Endodermal cell (in vitro differentiated cells): ENCODE data around the gene IGFN1. TPM values are rescaled to one million over a fixed set of nuclear protein-coding genes. Genes with fewer than 3 reads are reported as not detected.
"Not testable (repeated sequence)": the region's sequence is repeated elsewhere in the genome, so short reads cannot be mapped to it uniquely, and the experiment has no call there.

ENCODE experiments used
- DNase-seq: peaks from one replicate; pipeline ENCODE4 v3.0.0-alpha.2; 2017
- H3K27ac ChIP-seq: 2 replicates; pipeline ENCODE4 v1.5.1; 2013; ENCODE audit warnings: mild to moderate bottlenecking, low read depth, low read length, moderate library complexity
- H3K27me3 ChIP-seq: 2 replicates; pipeline ENCODE4 v1.6.1; 2013; ENCODE audit warnings: mild to moderate bottlenecking, low read length, moderate library complexity; ENCODE audit not compliant: insufficient read depth, control insufficient read depth, poor library complexity, severe bottlenecking
- H3K36me3 ChIP-seq: 2 replicates; pipeline ENCODE4 v1.7.0; 2013; ENCODE audit warnings: mild to moderate bottlenecking, low read length, moderate library complexity; ENCODE audit not compliant: control insufficient read depth, insufficient read depth
- H3K4me1 ChIP-seq: one replicate; pipeline ENCODE4 v1.7.0; 2013; ENCODE audit warnings: low read length; ENCODE audit not compliant: control insufficient read depth, insufficient read depth
- H3K4me3 ChIP-seq: 2 replicates; pipeline ENCODE4 v1.5.1; 2013; ENCODE audit warnings: mild to moderate bottlenecking, low read length, moderate library complexity
- H3K9ac ChIP-seq: 2 replicates; pipeline ENCODE4 v1.6.1; 2013; ENCODE audit warnings: mild to moderate bottlenecking, low read length, moderate library complexity; ENCODE audit not compliant: poor library complexity, severe bottlenecking; ENCODE audit errors: extremely low read depth
- H3K9me3 ChIP-seq: 2 replicates; pipeline ENCODE4 v1.6.1; 2013; ENCODE audit warnings: mild to moderate bottlenecking, low read length, moderate library complexity; ENCODE audit not compliant: control insufficient read depth
- H3K27ac Mint-ChIP-seq: 2 replicates; pipeline ENCODE4 v1.8.0; 2020; ENCODE audit warnings: mixed read lengths
- H3K27me3 Mint-ChIP-seq: 2 replicates; pipeline ENCODE4 v1.8.0; 2021; ENCODE audit warnings: mild to moderate bottlenecking, mixed read lengths; ENCODE audit not compliant: insufficient read depth
- H3K36me3 Mint-ChIP-seq: 2 replicates; pipeline ENCODE4 v1.8.0; 2020; ENCODE audit warnings: low read depth, mixed read lengths
- H3K4me1 Mint-ChIP-seq: 2 replicates; pipeline ENCODE4 v1.8.0; 2020; ENCODE audit warnings: mixed read lengths
- H3K4me3 Mint-ChIP-seq: 2 replicates; pipeline ENCODE4 v1.8.0; 2020; ENCODE audit warnings: mild to moderate bottlenecking, moderate library complexity, mixed read lengths
- H3K9me3 Mint-ChIP-seq: 2 replicates; pipeline ENCODE4 v1.8.0; 2020; ENCODE audit warnings: mild to moderate bottlenecking, mixed read lengths
- CTCF ChIP-seq: fragments of 200-600 bp; sonication (generic); conservative IDR thresholded peaks from 2 replicates; pipeline ENCODE4 v1.5.0; 2021; ENCODE audit warnings: antibody characterized with exemption, mild to moderate bottlenecking
- WGBS, 2 experiments: methylation state at CpG; one replicate each; pipeline versions ENCODE4 v1.1.5 to v1.1.7; 2013; ENCODE audit warnings: missing lambda C conversion rate in 2 of 2, mixed read lengths in 1 of 2; ENCODE audit not compliant: insufficient coverage in 1 of 2, insufficient read length in 1 of 2; 5-methylcytosine and 5-hydroxymethylcytosine counted together
- total RNA-seq, 2 donors: library from RNA; stranded (reverse); fragmentation: NEBNext Ultra II Directional in 1 of 2; extraction: Animal tissue kit (Norgen Biotek cat#: 25700) in 1 of 2; gene quantifications; 2 replicates in 1 of 2; 3 replicates in 1 of 2; pipeline ENCODE4 v1.2.1, GENCODE V29; 2021

The IGFN1 gene
- total RNA-seq, 2 donors from 2014 or later, result not detected

- WGBS, 2 experiments, result 86 to 96% methylated on average over 3 of the region's 3 CpGs
- TF ChIP-seq CTCF, result no peak
Measured at GRCh38 chr1:201156346-201156745, 34.3 kb upstream of the IGFN1 start.

DNA sequence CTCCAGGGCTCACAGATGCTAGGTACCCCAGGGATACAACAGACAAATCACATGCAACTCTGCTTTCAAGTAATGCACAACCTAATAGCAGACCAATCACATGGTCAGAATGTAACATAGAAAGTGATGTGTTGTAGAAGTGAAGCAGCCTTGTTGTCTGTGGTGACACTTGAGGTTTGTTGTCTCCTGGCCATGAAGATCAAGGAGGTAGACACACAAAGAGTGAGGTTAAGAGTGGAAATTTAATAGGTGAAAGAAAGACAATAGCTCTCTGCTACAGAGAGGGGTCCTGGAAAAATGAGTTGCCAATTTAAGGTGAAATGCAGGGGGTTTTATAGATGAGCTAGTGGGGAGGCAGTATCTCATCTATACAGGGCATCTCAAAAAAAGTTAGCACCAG is 33.8 kb upstream of the IGFN1 start:
- Mint-ChIP-seq H3K27me3 (peaks cover 2% of the 10 kb centered on the region), H3K4me1 (peaks cover 41% of the 10 kb centered on the region), H3K27ac (no peak overlapping the region), H3K4me3 (no peak overlapping the region), H3K36me3 (peaks cover 9% of the 10 kb centered on the region), H3K9me3 (no peaks in the 10 kb centered on the region)
- no peak overlapping the region for H3K27ac ChIP-seq
- no peak overlapping the region for H3K4me3 ChIP-seq
- H3K9me3 ChIP-seq, result no peaks in the 10 kb centered on the region
- TF ChIP-seq CTCF, result no peak
- H3K4me1 ChIP-seq, result peaks cover 4% of the 10 kb centered on the region
- H3K27me3 ChIP-seq, result no peaks in the 10 kb centered on the region
- no peak overlapping the region for H3K9ac ChIP-seq
- H3K36me3 ChIP-seq, result peaks cover 11% of the 10 kb centered on the region
- DNase-seq, result no peak

More at GRCh38 chr1:201156346-201156745, 34.3 kb upstream of the IGFN1 start:
- Histone ChIP-seq H3K4me1 (peaks cover 4% of the 10 kb centered on the region), H3K27me3 (no peaks in the 10 kb centered on the region), H3K9me3 (no peaks in the 10 kb centered on the region), H3K36me3 (peaks cover 16% of the 10 kb centered on the region), H3K27ac (no peak overlapping the region), H3K9ac (no peak overlapping the region), H3K4me3 (no peak overlapping the region)
- Mint-ChIP-seq H3K27me3 (peaks cover 2% of the 10 kb centered on the region), H3K27ac (no peak overlapping the region), H3K9me3 (no peaks in the 10 kb centered on the region), H3K4me3 (no peak overlapping the region), H3K4me1 (peaks cover 41% of the 10 kb centered on the region), H3K36me3 (peaks cover 13% of the 10 kb centered on the region)
- DNase-seq, result no peak

DNA sequence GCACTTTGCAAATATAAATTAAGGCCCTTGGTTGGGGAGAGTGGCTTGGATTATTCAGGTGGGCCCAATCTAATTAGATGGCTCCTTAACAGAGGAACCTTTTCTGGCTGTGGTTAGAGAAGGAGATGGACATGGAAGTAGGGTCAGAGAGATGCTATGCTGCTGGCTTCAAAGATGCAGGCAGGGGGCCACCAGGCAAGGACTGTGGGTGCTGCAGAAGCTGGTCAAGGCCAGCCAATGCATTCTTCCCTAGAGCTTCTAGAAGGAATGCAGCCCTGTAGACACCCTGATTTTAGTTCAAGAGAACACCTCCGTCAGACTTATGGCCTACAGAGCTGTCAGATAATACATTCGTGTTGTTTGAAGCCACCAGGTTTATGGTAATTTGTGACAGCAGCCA is 32.7 kb upstream of the IGFN1 start:
- H3K9me3 Mint-ChIP-seq, result no peaks in the 10 kb centered on the region
- Histone ChIP-seq H3K4me3 (no peak overlapping the region), H3K9ac (no peak overlapping the region), H3K27me3 (no peaks in the 10 kb centered on the region), H3K27ac (no peak overlapping the region), H3K9me3 (no peaks in the 10 kb centered on the region), H3K4me1 (peaks cover 4% of the 10 kb centered on the region), H3K36me3 (peaks cover 2% of the 10 kb centered on the region)
- peaks cover 2% of the 10 kb centered on the region for H3K27me3 Mint-ChIP-seq
- TF ChIP-seq CTCF, result no peak
- H3K4me1 Mint-ChIP-seq, result peaks cover 30% of the 10 kb centered on the region
- no peaks in the 10 kb centered on the region for H3K36me3 Mint-ChIP-seq
- H3K4me3 Mint-ChIP-seq, result no peak overlapping the region
- DNase-seq, result no peak
- 88 to 97% methylated on average over 2 of the region's 2 CpGs for WGBS, 2 experiments
- H3K27ac Mint-ChIP-seq, result no peak overlapping the region

DNA sequence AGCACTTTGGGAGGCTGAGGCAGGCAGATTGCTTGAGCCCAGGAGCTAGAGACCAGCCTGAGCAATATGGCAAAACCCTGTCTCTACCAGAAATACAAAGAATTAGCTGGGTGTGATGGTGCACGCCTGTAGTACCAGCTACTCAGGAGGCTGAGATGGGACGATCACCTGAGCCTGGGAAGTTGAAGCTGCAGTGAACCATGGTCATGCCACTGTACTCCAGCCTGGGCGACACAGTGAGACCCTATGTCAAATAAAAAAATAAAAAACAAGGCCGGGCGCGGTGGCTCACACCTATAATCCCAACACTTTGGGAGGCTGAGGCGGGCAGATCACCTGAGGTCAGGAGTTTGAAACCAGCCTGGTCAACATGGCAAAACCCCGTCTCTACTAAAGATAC is 27.6 kb upstream of the IGFN1 start:
- H3K36me3 ChIP-seq, DNase-seq, H3K36me3 Mint-ChIP-seq, H3K4me3 ChIP-seq, H3K4me3 Mint-ChIP-seq, H3K9me3 ChIP-seq, H3K27ac Mint-ChIP-seq, H3K27me3 Mint-ChIP-seq, H3K4me1 ChIP-seq, H3K27ac ChIP-seq, H3K9me3 Mint-ChIP-seq, H3K27me3 ChIP-seq, H3K9ac ChIP-seq: not testable (repeated sequence)
- WGBS, 2 experiments, result 91 to 95% methylated on average over 7 to 8 of the region's 8 CpGs
- peaks cover 24% of the 10 kb centered on the region for H3K4me1 Mint-ChIP-seq
